ENCODE results near the gene IDH1.
A peak's percentile ranks its signal among the peaks of the same experiment; 100 is the strongest.
"Not testable (repeated sequence)": the region's sequence is repeated elsewhere in the genome, so short reads cannot be mapped to it uniquely, and the experiment has no call there.

Gene IDH1

DNA sequence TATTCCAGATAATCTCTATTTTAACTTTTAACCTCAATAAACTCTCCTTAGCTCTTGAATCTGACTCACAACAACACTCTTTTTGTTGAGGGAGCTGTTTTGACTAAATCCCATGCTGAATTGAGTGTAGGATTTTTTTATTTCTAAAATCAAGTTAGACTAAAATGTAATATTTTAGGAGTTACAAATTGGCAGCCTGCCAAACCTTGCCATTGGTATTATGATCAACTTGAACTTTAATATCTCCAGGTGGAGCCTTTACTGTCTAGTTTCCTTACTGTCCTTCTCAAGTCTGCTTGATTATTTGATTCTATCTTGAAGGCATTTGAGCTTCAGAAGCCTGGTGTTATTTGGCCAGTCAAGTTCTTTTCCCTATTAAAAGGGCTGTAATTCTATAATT, 19.9 kb upstream of the IDH1 start:
- Histone ChIP-seq H3K9me2 (replicated peaks; ENCODE audit: control insufficient read depth, low read length) (no peaks in the 10 kb centered on the region), H3F3A (ENCODE audit: control insufficient read depth, insufficient read depth) (no peaks in the 10 kb centered on the region), H3K79me2 (ENCODE audit: control insufficient read depth, low read length) (peaks cover 23% of the 10 kb centered on the region), H3K4me1 (ENCODE audit: control insufficient read depth, low read length) (peaks cover 4% of the 10 kb centered on the region), H3K27me3 (ENCODE audit: control insufficient read depth, low read length) (no peaks in the 10 kb centered on the region), H3K36me3 (ENCODE audit: control insufficient read depth, low read length) (peaks cover 81% of the 10 kb centered on the region), H3K4me2 (ENCODE audit: low read length) (no peak overlapping the region), H4K20me1 (ENCODE audit: control insufficient read depth, insufficient read depth, low read depth, low read length) (no peaks in the 10 kb centered on the region), H3K9me3 (ENCODE audit: control insufficient read depth, insufficient read depth, low read length) (peaks cover 5% of the 10 kb centered on the region; the same call in 1 of the 2 replicates), H3K27ac (ENCODE audit: low read depth, low read length) (no peak overlapping the region), H3K4me3 (ENCODE audit: low read length) (no peak overlapping the region)
- TF ChIP-seq, protein P1, sequence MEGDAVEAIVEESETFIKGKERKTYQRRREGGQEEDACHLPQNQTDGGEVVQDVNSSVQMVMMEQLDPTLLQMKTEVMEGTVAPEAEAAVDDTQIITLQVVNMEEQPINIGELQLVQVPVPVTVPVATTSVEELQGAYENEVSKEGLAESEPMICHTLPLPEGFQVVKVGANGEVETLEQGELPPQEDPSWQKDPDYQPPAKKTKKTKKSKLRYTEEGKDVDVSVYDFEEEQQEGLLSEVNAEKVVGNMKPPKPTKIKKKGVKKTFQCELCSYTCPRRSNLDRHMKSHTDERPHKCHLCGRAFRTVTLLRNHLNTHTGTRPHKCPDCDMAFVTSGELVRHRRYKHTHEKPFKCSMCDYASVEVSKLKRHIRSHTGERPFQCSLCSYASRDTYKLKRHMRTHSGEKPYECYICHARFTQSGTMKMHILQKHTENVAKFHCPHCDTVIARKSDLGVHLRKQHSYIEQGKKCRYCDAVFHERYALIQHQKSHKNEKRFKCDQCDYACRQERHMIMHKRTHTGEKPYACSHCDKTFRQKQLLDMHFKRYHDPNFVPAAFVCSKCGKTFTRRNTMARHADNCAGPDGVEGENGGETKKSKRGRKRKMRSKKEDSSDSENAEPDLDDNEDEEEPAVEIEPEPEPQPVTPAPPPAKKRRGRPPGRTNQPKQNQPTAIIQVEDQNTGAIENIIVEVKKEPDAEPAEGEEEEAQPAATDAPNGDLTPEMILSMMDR (IDR thresholded peaks at IDR 0.05; ENCODE audit: low read depth, low read length, poor library complexity, severe bottlenecking): no peak
- TF ChIP-seq EZH2phosphoT487 (IDR thresholded peaks at IDR 0.05; ENCODE audit: borderline replicate concordance, low read length): no peak

DNA sequence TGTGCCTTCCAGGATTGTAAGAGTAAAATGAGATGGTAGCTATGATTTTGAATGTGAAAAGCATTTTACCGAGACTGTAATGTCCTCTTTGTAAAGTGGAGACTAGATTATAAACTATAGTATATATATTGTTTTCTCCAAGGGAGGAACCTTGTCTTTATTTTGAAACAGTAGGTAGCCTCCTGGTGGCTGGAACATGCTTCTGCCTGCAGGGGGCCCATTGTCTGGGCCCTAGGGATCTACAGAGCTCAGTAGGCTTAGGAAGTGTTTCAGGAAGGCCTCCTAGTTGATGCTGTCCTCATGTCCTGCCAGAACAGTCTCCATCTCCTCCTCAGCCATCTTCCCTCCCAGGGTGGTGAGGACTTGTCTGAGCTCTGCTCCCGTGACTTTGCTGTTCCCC, 14.2 kb upstream of the IDH1 start:
- Histone ChIP-seq H3K79me2 (ENCODE audit: control insufficient read depth, low read length) (peaks cover 56% of the 10 kb centered on the region), H3K36me3 (ENCODE audit: control insufficient read depth, low read length) (peaks cover 32% of the 10 kb centered on the region), H3K9me3 (ENCODE audit: control insufficient read depth, insufficient read depth, low read length) (no peaks in the 10 kb centered on the region), H3K27ac (ENCODE audit: low read depth, low read length) (no peak overlapping the region), H4K20me1 (ENCODE audit: control insufficient read depth, insufficient read depth, low read depth, low read length) (peaks cover 13% of the 10 kb centered on the region; the same call in 1 of the 2 replicates), H3K27me3 (ENCODE audit: control insufficient read depth, low read length) (no peaks in the 10 kb centered on the region), H3K4me2 (ENCODE audit: low read length) (peak overlapping the region; percentile 71; the same call in 1 of the 2 replicates), H3F3A (ENCODE audit: control insufficient read depth, insufficient read depth) (peaks cover 12% of the 10 kb centered on the region), H3K9me2 (replicated peaks; ENCODE audit: control insufficient read depth, low read length) (no peaks in the 10 kb centered on the region), H3K4me1 (ENCODE audit: control insufficient read depth, low read length) (peaks cover 32% of the 10 kb centered on the region), H3K4me3 (ENCODE audit: low read length) (no peak overlapping the region)
- TF ChIP-seq, protein P1 (IDR thresholded peaks at IDR 0.05; ENCODE audit: low read depth, low read length, poor library complexity, severe bottlenecking): peak; percentile 29
- no peak for TF ChIP-seq EZH2phosphoT487 (IDR thresholded peaks at IDR 0.05; ENCODE audit: borderline replicate concordance, low read length)

DNA sequence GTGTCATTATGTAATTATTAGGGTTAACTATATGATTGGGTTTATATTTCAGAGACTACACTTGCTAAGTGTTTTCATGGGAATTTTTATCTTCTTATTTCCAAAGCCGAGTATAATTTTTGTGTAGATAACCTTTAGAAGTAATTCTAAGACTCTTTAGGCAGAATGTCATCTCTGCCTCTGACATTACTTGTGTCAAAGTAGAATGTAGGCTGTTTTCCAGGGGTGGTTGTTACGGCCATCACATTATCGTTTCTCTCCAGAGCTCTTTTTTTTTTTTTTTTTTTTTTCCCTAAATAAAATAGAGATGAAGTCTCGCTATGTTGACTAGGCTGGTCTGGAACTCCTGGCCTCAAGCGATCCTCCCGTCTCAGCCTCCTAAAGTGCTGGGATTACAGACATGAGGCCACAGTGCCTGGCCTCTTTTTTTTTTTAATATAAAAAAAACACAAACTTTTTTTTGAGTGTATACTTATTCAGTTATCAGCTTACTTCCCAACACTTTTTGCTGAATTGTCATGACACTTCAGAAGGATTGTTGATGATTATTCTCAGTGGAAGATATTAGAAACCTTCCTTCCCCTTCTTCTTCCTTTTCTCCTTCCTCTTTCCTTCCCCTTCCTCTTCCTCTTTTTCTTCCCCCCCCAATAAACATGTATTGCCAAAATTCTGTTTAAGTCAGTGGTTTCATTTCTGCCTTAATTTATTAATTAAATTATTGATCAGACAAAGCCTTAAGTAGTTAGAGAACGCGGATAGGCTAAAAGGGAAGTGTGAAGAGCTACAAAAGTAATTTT, 13.5 kb upstream of the IDH1 start:
- peak overlapping the region; percentile 86; the same call in 1 of the 2 replicates for H3K4me3 ChIP-seq (ENCODE audit: low read length)
- peaks cover 16% of the 10 kb centered on the region for H3F3A ChIP-seq (ENCODE audit: control insufficient read depth, insufficient read depth)

DNA sequence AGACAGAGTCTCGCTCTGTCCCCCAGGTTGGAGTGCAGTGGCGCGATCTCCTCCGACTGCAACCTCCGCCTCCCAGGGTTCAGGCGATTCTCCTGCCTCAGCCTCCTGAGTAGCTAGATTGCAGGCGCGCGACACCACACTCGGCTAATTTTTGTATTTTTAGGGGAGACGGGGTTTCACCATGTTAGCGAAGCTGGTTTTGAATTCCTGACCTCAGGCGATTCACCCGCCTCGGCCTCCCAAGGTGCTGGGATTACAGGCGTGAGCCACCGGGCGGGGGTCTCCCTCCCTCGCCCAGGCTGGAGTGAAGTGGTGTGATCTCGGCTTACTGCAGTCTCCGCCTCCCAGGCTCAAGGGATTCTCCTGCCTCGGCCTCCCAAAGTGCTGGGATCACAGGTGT, 12.7 kb upstream of the IDH1 start:
- Histone ChIP-seq H3K79me2 (ENCODE audit: control insufficient read depth, low read length) (peaks cover 56% of the 10 kb centered on the region), H3K4me1 (ENCODE audit: control insufficient read depth, low read length) (peaks cover 37% of the 10 kb centered on the region), H3K36me3 (ENCODE audit: control insufficient read depth, low read length) (peaks cover 17% of the 10 kb centered on the region), H4K20me1 (ENCODE audit: control insufficient read depth, insufficient read depth, low read depth, low read length) (peaks cover 13% of the 10 kb centered on the region; the same call in 1 of the 2 replicates), H3K4me2 (ENCODE audit: low read length) (peak overlapping the region; percentile 71), H3F3A (ENCODE audit: control insufficient read depth, insufficient read depth) (peaks cover 16% of the 10 kb centered on the region), H3K4me3 (ENCODE audit: low read length) (peak overlapping the region; percentile 86)
- not testable (repeated sequence) for H3K27me3 ChIP-seq (ENCODE audit: control insufficient read depth, low read length); H3K9me3 ChIP-seq (ENCODE audit: control insufficient read depth, insufficient read depth, low read length); H3K9me2 ChIP-seq (replicated peaks; ENCODE audit: control insufficient read depth, low read length); H3K27ac ChIP-seq (ENCODE audit: low read depth, low read length)

More for the DNA sequence above, 13.5 kb upstream of the IDH1 start:
- Histone ChIP-seq H3K9me2 (replicated peaks; ENCODE audit: control insufficient read depth, low read length) (no peaks in the 10 kb centered on the region), H3K27ac (ENCODE audit: low read depth, low read length) (no peak overlapping the region), H3K9me3 (ENCODE audit: control insufficient read depth, insufficient read depth, low read length) (no peaks in the 10 kb centered on the region), H4K20me1 (ENCODE audit: control insufficient read depth, insufficient read depth, low read depth, low read length) (peaks cover 13% of the 10 kb centered on the region; the same call in 1 of the 2 replicates), H3K79me2 (ENCODE audit: control insufficient read depth, low read length) (peaks cover 56% of the 10 kb centered on the region), H3K27me3 (ENCODE audit: control insufficient read depth, low read length) (no peaks in the 10 kb centered on the region), H3K4me1 (ENCODE audit: control insufficient read depth, low read length) (peaks cover 32% of the 10 kb centered on the region), H3K4me2 (ENCODE audit: low read length) (peak overlapping the region; percentile 71), H3K36me3 (ENCODE audit: control insufficient read depth, low read length) (peaks cover 24% of the 10 kb centered on the region)
- TF ChIP-seq, protein P1 (IDR thresholded peaks at IDR 0.05; ENCODE audit: low read depth, low read length, poor library complexity, severe bottlenecking): no peak
- no peak for TF ChIP-seq EZH2phosphoT487 (IDR thresholded peaks at IDR 0.05; ENCODE audit: borderline replicate concordance, low read length)
